HCT116 (cell line): ENCODE measurements around the gene MINDY4. TPM values are rescaled to one million over a fixed set of nuclear protein-coding genes. Genes with fewer than 3 reads are reported as not detected.

Source experiments
- ATAC-seq: fragments of 200-7000 bp; cut with Tn5 transposase; 2 replicates; pipeline ENCODE4 v1.9.1; 2020; ENCODE audit warnings: mild to moderate bottlenecking, moderate library complexity
- BruUV-seq: library from RNA; stranded (reverse); fragments of 400-500 nt; replicated peaks from 2 replicates; lab custom pipeline; 2021; lab: Mats Ljungman, UMichigan
- CTCF ChIA-PET: fragments of 300-600 bp; sonication (Branson Sonifier 250); formaldehyde crosslinking; loops from one replicate; lab custom pipeline; 2021; ENCODE audit warnings: antibody characterized with exemption; lab: Charles Lee
- POLR2A ChIA-PET: fragments of 300-600, 350-600 bp; sonication (Branson Sonifier 250); formaldehyde crosslinking; loops from one replicate; lab custom pipeline; 2021; ENCODE audit warnings: antibody characterized with exemption; lab: Charles Lee
- RAD21 ChIA-PET, 2 experiments: fragments of 300-600 bp; sonication (Branson Sonifier 250); formaldehyde crosslinking; loops; one replicate each; lab custom pipeline; 2023; ENCODE audit warnings: low total read pairs in 2 of 2; ENCODE audit not compliant: uncharacterized antibody in 2 of 2, unreplicated experiment in 2 of 2, low non-redundant PET in 1 of 2; lab: Charles Lee
- DNase-seq: peaks from one replicate; pipeline ENCODE4 v3.0.0-alpha.2; 2010; ENCODE audit warnings: low read depth, low spot score
- H2AFZ ChIP-seq: fragments of 200-600 bp; shearing (Covaris generic), sonication (generic); 2 replicates; pipeline ENCODE4 v1.6.1; 2017; ENCODE audit warnings: low read depth, mixed run types, mixed read lengths, antibody characterized with exemption, low read length; ENCODE audit not compliant: poor library complexity, severe bottlenecking
- H3K27ac ChIP-seq: 2 replicates; pipeline ENCODE4 v1.5.1; 2012; ENCODE audit warnings: low read depth, low read length
- H3K27me3 ChIP-seq: fragments of 200-600 bp; sonication (generic); 2 replicates; pipeline ENCODE4 v1.6.1; 2016; ENCODE audit warnings: mixed run types, low read length, mixed read lengths; ENCODE audit not compliant: insufficient read depth
- H3K36me3 ChIP-seq, 2 experiments: fragments of 200-500 bp in 1 of 2; fragments of 200-600 bp in 1 of 2; sonication (Bioruptor generic) in 1 of 2; sonication (generic) in 1 of 2; 2 replicates each; pipeline versions ENCODE4 v1.5.1 to v1.6.1; 2014 to 2016; ENCODE audit warnings: low read length in 2 of 2, inconsistent platforms in 1 of 2, mixed read lengths in 1 of 2, mixed run types in 1 of 2; ENCODE audit not compliant: insufficient read depth in 2 of 2, control insufficient read depth in 1 of 2
- H3K4me1 ChIP-seq, 2 experiments: fragments of 200-600 bp in 1 of 2; sonication (generic) in 1 of 2; 2 replicates each; pipeline versions ENCODE4 v1.5.1 to v1.6.1; 2012 to 2017; ENCODE audit warnings: low read length in 2 of 2, inconsistent platforms in 1 of 2, mild to moderate bottlenecking in 1 of 2, mixed read lengths in 1 of 2, mixed run types in 1 of 2, moderate library complexity in 1 of 2; ENCODE audit not compliant: insufficient read depth in 2 of 2, control insufficient read depth in 1 of 2
- H3K4me2 ChIP-seq: fragments of 200-600 bp; sonication (generic); 2 replicates; pipeline ENCODE4 v1.6.1; 2017; ENCODE audit warnings: mixed run types, low read length, mixed read lengths
- H3K4me3 ChIP-seq, 2 experiments: fragments of 200-600 bp in 1 of 2; sonication (generic) in 1 of 2; replicated peaks in 1 of 2; 2 replicates each; pipeline ENCODE4 v1.5.1; 2011 to 2016; ENCODE audit warnings: low read length in 2 of 2, control low read depth in 1 of 2, low read depth in 1 of 2, mild to moderate bottlenecking in 1 of 2, mixed read lengths in 1 of 2, mixed run types in 1 of 2
- H3K79me2 ChIP-seq: fragments of 200-600 bp; sonication (generic); 2 replicates; pipeline ENCODE4 v1.6.1; 2017; ENCODE audit warnings: mild to moderate bottlenecking, mixed run types, low read length, moderate library complexity, mixed read lengths; ENCODE audit not compliant: insufficient read depth
- H3K9ac ChIP-seq: fragments of 200-600 bp; sonication (generic); 2 replicates; pipeline ENCODE4 v1.6.1; 2016; ENCODE audit warnings: low read length, mixed read lengths
- H3K9me2 ChIP-seq: fragments of 200-600 bp; sonication (generic), shearing (Covaris generic); 2 replicates; pipeline ENCODE4 v1.6.1; 2017; ENCODE audit warnings: mixed run types, mild to moderate bottlenecking, moderate library complexity; ENCODE audit not compliant: insufficient read depth
- H3K9me3 ChIP-seq, 2 experiments: fragments of 200-500 bp in 1 of 2; fragments of 200-600 bp in 1 of 2; sonication (Bioruptor generic) in 1 of 2; sonication (generic) in 1 of 2; 2 replicates each; pipeline ENCODE4 v1.6.1; 2014 to 2017; ENCODE audit warnings: low read length in 2 of 2, mixed read lengths in 2 of 2, inconsistent platforms in 1 of 2, low read depth in 1 of 2, mild to moderate bottlenecking in 1 of 2, mixed run types in 1 of 2, moderate library complexity in 1 of 2; ENCODE audit not compliant: control insufficient read depth in 1 of 2, insufficient read depth in 1 of 2
- H4K20me1 ChIP-seq: fragments of 200-600 bp; sonication (generic), shearing (Covaris generic); 2 replicates; pipeline ENCODE4 v1.6.1; 2017; ENCODE audit warnings: mixed run types, mild to moderate bottlenecking, moderate library complexity; ENCODE audit not compliant: insufficient read depth
- ATF3 ChIP-seq: IDR thresholded peaks from 2 replicates; pipeline ENCODE4 v1.6.1; 2012
- CBX3 ChIP-seq: IDR thresholded peaks from 2 replicates; pipeline ENCODE4 v1.6.1; 2012; ENCODE audit warnings: low read depth
- CTCF ChIP-seq, 3 experiments: fragments of 200-600 bp in 1 of 3; sonication (generic) in 1 of 3; IDR thresholded peaks in 2 of 3; conservative IDR thresholded peaks in 1 of 3; 2 replicates each; pipeline ENCODE4 v1.5.1; 2012 to 2017; ENCODE audit warnings: low read depth in 2 of 3, low read length in 2 of 3, antibody characterized with exemption in 1 of 3, borderline replicate concordance in 1 of 3, control low read depth in 1 of 3, mild to moderate bottlenecking in 1 of 3, mixed read lengths in 1 of 3, mixed run types in 1 of 3, moderate library complexity in 1 of 3; ENCODE audit not compliant: insufficient read depth in 1 of 3
- FOSL1 ChIP-seq: IDR thresholded peaks from 2 replicates; pipeline ENCODE4 v1.6.1; 2012; ENCODE audit warnings: low read depth
- POLR2A ChIP-seq: IDR thresholded peaks from 2 replicates; pipeline ENCODE4 v1.7.0; 2011; ENCODE audit warnings: borderline replicate concordance; ENCODE audit not compliant: insufficient read depth, insufficient read length; ENCODE audit errors: extremely low read depth
- RAD21 ChIP-seq: IDR thresholded peaks from 2 replicates; pipeline ENCODE4 v1.6.1; 2012; ENCODE audit warnings: low read depth, mild to moderate bottlenecking
- SIN3A ChIP-seq: IDR thresholded peaks from 2 replicates; pipeline ENCODE4 v1.6.1; 2012; ENCODE audit warnings: low read depth
- SP1 ChIP-seq: IDR thresholded peaks from 2 replicates; pipeline ENCODE4 v1.6.1; 2012; ENCODE audit warnings: low read depth
- intact Hi-C: fragments of 100-400 bp; cut with micrococcal nuclease; formaldehyde crosslinking; loops from 2 replicates; pipeline ENCODE4 v1.10.0; 2022
- total RNA-seq: library from RNA; stranded (reverse); gene quantifications from one replicate; pipeline ENCODE4 v1.2.1, GENCODE V29; 2021; ENCODE audit not compliant: unreplicated experiment

The MINDY4 gene
- total RNA-seq, 1 experiment from 2014 or later: 6.1 TPM

- TF ChIP-seq CTCF (IDR thresholded peaks at IDR 0.05 in 2 of 3, conservative IDR thresholded peaks at IDR 0.05 in 1 of 3; ENCODE audit: borderline replicate concordance in 1 of 3, insufficient read depth in 1 of 3, low read depth in 2 of 3, low read length in 2 of 3) (no peak), FOSL1 (no peak), SIN3A (no peak), RAD21 (no peak), SP1 (no peak), CBX3 (no peak)
These were observed 133.3 kb downstream of the MINDY4 start (continued) for GRCh38 chr7:30904561-30904960.

- no peaks in the 10 kb centered on the region for H3K36me3 ChIP-seq
- ChIA-PET CTCF (no interaction called here), RAD21 (no interaction called here), POLR2A (no interaction called here)
- H3K4me1 ChIP-seq: peaks cover 2 to 14% of the 10 kb centered on the region in 2 experiments; a peak in 2 of 4 replicates
- intact Hi-C loops: no loop called here
- H3K9me3 ChIP-seq: no peaks in the 10 kb centered on the region
- BruUV-seq: no TSS peak
- H2AFZ ChIP-seq: no peak overlapping the region
- no peak overlapping the region for H3K4me3 ChIP-seq
- no peak overlapping the region for H3K9ac ChIP-seq
- no peaks in the 10 kb centered on the region for H4K20me1 ChIP-seq
- no peak overlapping the region for H3K27ac ChIP-seq
- no peaks in the 10 kb centered on the region for H3K27me3 ChIP-seq
- no peak for DNase-seq
- H3K79me2 ChIP-seq: no peaks in the 10 kb centered on the region
- H3K4me2 ChIP-seq: no peak overlapping the region
- no peak for ATAC-seq
- TF ChIP-seq SP1: no peak
- TF ChIP-seq POLR2A: no peak
- TF ChIP-seq ATF3: no peak
- H3K9me2 ChIP-seq: no peaks in the 10 kb centered on the region
These were observed 134.1 kb downstream of the MINDY4 start for GRCh38 chr7:30905078-30906012.
